ENCODE measurements around the gene CLIC5.

- TF ChIP-seq EP300 (IDR thresholded peaks at IDR 0.05; ENCODE audit: borderline replicate concordance) (no peak), MAX (IDR thresholded peaks at IDR 0.05) (no peak), RAD21 (IDR thresholded peaks at IDR 0.05; ENCODE audit: low read depth) (no peak), TCF12 (IDR thresholded peaks at IDR 0.05; ENCODE audit: low read depth) (no peak), TAF1 (IDR thresholded peaks at IDR 0.05; ENCODE audit: low read depth) (no peak), CEBPB (IDR thresholded peaks at IDR 0.05) (no peak), EGR1 (IDR thresholded peaks at IDR 0.05) (no peak), NFIC (IDR thresholded peaks at IDR 0.05) (no peak)
Observed at GRCh38 chr6:45886776-45887175, 128.9 kb downstream of the CLIC5 start.
